K562 (cell line): ENCODE data around the gene HS3ST5. TPM values are rescaled to one million over a fixed set of nuclear protein-coding genes. Genes with fewer than 3 reads are reported as not detected.

Source experiments
- ATAC-seq: fragments of 200-7000 bp; cut with Tn5 transposase; 3 replicates; pipeline ENCODE4 v1.9.1; 2020; ENCODE audit warnings: moderate library complexity
- BruUV-seq: library from RNA; stranded (reverse); fragments of 400-500 nt; replicated peaks from 2 replicates; lab custom pipeline; 2021; lab: Mats Ljungman, UMichigan
- CTCF ChIA-PET: fragments of 300-600 bp; formaldehyde crosslinking; extraction: SDS; loops from one replicate; lab custom pipeline; 2021; ENCODE audit warnings: low intra/inter-chr PET ratio; lab: Yijun Ruan, JAX
- POLR2A ChIA-PET: fragments of 300-600, 350-650 bp; sonication (Branson Sonifier 250); formaldehyde crosslinking; extraction: SDS; loops from one replicate; lab custom pipeline; 2021; ENCODE audit warnings: antibody characterized with exemption, inconsistent platforms; lab: Yijun Ruan, JAX
- DNase-seq, 4 experiments: peaks; one replicate each; pipeline versions ENCODE4 v3.0.0 to v3.0.0-alpha.2; 2011 to 2018; ENCODE audit warnings: low spot score in 3 of 4, mixed read lengths in 3 of 4; ENCODE audit errors: extremely low read depth in 1 of 4
- FAIRE-seq: peaks from 2 replicates; lab custom pipeline; 2011; peaks lifted over from hg19 to GRCh38; lab: Jason Lieb, UNC
- H2AFZ ChIP-seq: 2 replicates; pipeline ENCODE4 v1.6.0; 2011; ENCODE audit warnings: low read depth, low read length, control low read depth, inconsistent platforms
- H3K27ac ChIP-seq: fragments of 200-600 bp; 3 replicates; pipeline ENCODE4 v1.8.0; 2011; ENCODE audit warnings: low read depth, mild to moderate bottlenecking, control low read depth, inconsistent platforms, low read length, moderate library complexity, mixed read lengths; ENCODE audit errors: extremely low read depth
- H3K27me3 ChIP-seq, 2 experiments: fragments of 300-600 bp in 1 of 2; 2 replicates in 1 of 2; 3 replicates in 1 of 2; pipeline versions ENCODE4 v1.6.0 to v1.8.0; 2011; ENCODE audit warnings: inconsistent platforms in 2 of 2, low read length in 2 of 2, mild to moderate bottlenecking in 1 of 2, mixed read lengths in 1 of 2, moderate library complexity in 1 of 2; ENCODE audit not compliant: control insufficient read depth in 2 of 2, insufficient read depth in 2 of 2
- H3K36me3 ChIP-seq: fragments of 300-600 bp; 3 replicates; pipeline ENCODE4 v1.8.0; 2011; ENCODE audit warnings: mild to moderate bottlenecking, low read length, inconsistent platforms; ENCODE audit not compliant: control insufficient read depth, insufficient read depth
- H3K4me1 ChIP-seq, 2 experiments: fragments of 200-600 bp in 1 of 2; replicated peaks in 1 of 2; 2 replicates in 1 of 2; 3 replicates in 1 of 2; pipeline versions ENCODE4 v1.5.1 to v1.8.0; 2011; ENCODE audit warnings: inconsistent platforms in 2 of 2, low read length in 2 of 2, mild to moderate bottlenecking in 1 of 2, mixed read lengths in 1 of 2, moderate library complexity in 1 of 2; ENCODE audit not compliant: control insufficient read depth in 2 of 2, insufficient read depth in 2 of 2
- H3K4me2 ChIP-seq: 2 replicates; pipeline ENCODE4 v1.6.1; 2011; ENCODE audit warnings: low read length, control low read depth, inconsistent platforms, mixed read lengths; ENCODE audit not compliant: insufficient read depth
- H3K4me3 ChIP-seq: fragments of 200-600 bp; sonication (generic), shearing (Covaris generic); 2 replicates; pipeline ENCODE4 v1.5.1; 2016; ENCODE audit warnings: control low read depth, inconsistent platforms
- H3K79me2 ChIP-seq: fragments of 200-600 bp; 3 replicates; pipeline ENCODE4 v1.8.0; 2011; ENCODE audit warnings: low read length, inconsistent platforms; ENCODE audit not compliant: control insufficient read depth, insufficient read depth
- H3K9ac ChIP-seq, 2 experiments: 2 replicates each; pipeline versions ENCODE4 v1.6.0 to v1.6.1; 2011; ENCODE audit warnings: low read depth in 2 of 2, low read length in 2 of 2, control low read depth in 1 of 2, inconsistent platforms in 1 of 2, mild to moderate bottlenecking in 1 of 2, mixed read lengths in 1 of 2; ENCODE audit not compliant: insufficient read depth in 1 of 2
- H3K9me1 ChIP-seq: one replicate; pipeline ENCODE4 v1.6.0; 2011; ENCODE audit warnings: inconsistent platforms, mild to moderate bottlenecking, low read length, moderate library complexity; ENCODE audit not compliant: control insufficient read depth, insufficient read depth
- H3K9me3 ChIP-seq: replicated peaks from 2 replicates; pipeline ENCODE4 v1.5.1; 2011; ENCODE audit warnings: low read depth, low read length, inconsistent platforms; ENCODE audit not compliant: control insufficient read depth, insufficient read depth
- H4K20me1 ChIP-seq: replicated peaks from 2 replicates; pipeline ENCODE4 v1.6.1; 2011; ENCODE audit warnings: low read length, inconsistent platforms, mixed read lengths; ENCODE audit not compliant: control insufficient read depth, insufficient read depth
- ASH1L ChIP-seq: fragments of 450-650 bp; IDR thresholded peaks from 2 replicates; pipeline ENCODE4 v1.6.1; 2018; ENCODE audit warnings: borderline replicate concordance, mild to moderate bottlenecking, low read depth; ENCODE audit not compliant: partially characterized antibody
- ATF3 ChIP-seq, 2 experiments: fragments of 450-650 bp in 1 of 2; sonication (generic) in 1 of 2; formaldehyde crosslinking in 1 of 2; IDR thresholded peaks in 1 of 2; conservative IDR thresholded peaks in 1 of 2; 2 replicates each; pipeline versions ENCODE4 v1.6.1 to v1.8.1; 2016 to 2023; ENCODE audit warnings: mild to moderate bottlenecking in 2 of 2, moderate library complexity in 2 of 2, inconsistent platforms in 1 of 2, missing genetic modification reagents in 1 of 2
- BHLHE40 ChIP-seq: IDR thresholded peaks from 2 replicates; pipeline ENCODE4 v1.6.1; 2011; ENCODE audit warnings: low read length, improper control_type of control experiment
- CBX3 ChIP-seq, 2 experiments: IDR thresholded peaks; 1 replicate in 1 of 2; 2 replicates in 1 of 2; pipeline ENCODE4 v1.6.1; 2012; ENCODE audit warnings: inconsistent platforms in 2 of 2, low read length in 2 of 2, borderline replicate concordance in 1 of 2, control low read depth in 1 of 2
- KDM2B ChIP-seq: fragments of 250-450 bp; sonication (Bioruptor Pico); IDR thresholded peaks from 2 replicates; pipeline ENCODE4 v1.8.0; 2021; ENCODE audit warnings: mild to moderate bottlenecking, moderate library complexity
- TCF7 ChIP-seq: sonication (generic); IDR thresholded peaks from 2 replicates; pipeline ENCODE4 v1.6.1; 2016; ENCODE audit warnings: antibody characterized with exemption, borderline replicate concordance
- ZBTB34 ChIP-seq: fragments of 250-450 bp; sonication (Bioruptor Pico); IDR thresholded peaks from 2 replicates; pipeline ENCODE4 v1.8.0; 2021; ENCODE audit warnings: mild to moderate bottlenecking, moderate library complexity
- ZNF175 ChIP-seq: fragments of 200-800 bp; sonication (Bioruptor generic); IDR thresholded peaks from 2 replicates; pipeline ENCODE4 v1.6.1; 2016; ENCODE audit warnings: low read depth, mild to moderate bottlenecking, missing genetic modification characterization, missing compliant biosample characterization
- ZNF644 ChIP-seq: fragments of 200-800 bp; sonication (Bioruptor generic); IDR thresholded peaks from 2 replicates; pipeline ENCODE4 v1.6.1; 2016; ENCODE audit warnings: low read depth, missing genetic modification characterization, missing compliant biosample characterization
- WGBS: fragments of 100-300 bp; shearing (Covaris generic); methylation state at CpG from one replicate; pipeline ENCODE4 v1.1.6; 2016; ENCODE audit warnings: low coverage, mixed read lengths; ENCODE audit not compliant: insufficient coverage; ENCODE audit errors: missing lambda C conversion rate; 5-methylcytosine and 5-hydroxymethylcytosine counted together
- in situ Hi-C: fragments of 300-500 bp; cut with MboI; formaldehyde crosslinking; loops from 4 replicates; pipeline ENCODE4 v1.15.0; 2018; ENCODE audit warnings: inconsistent platforms, mixed read lengths
- intact Hi-C: fragments of 100-400 bp; cut with micrococcal nuclease; formaldehyde crosslinking; loops from 2 replicates; pipeline ENCODE4 v1.14.2; 2022
- polyA plus RNA-seq, 8 experiments: library from polyadenylated mRNA; depleted of rRNA in 4 of 8; stranded (reverse) in 5 of 8; unstranded in 3 of 8; fragments of >200 nt; fragmentation: Nextera tagmentation in 2 of 8; fragmentation: Illumina TruSeq in 1 of 8; extraction: Ambion mirVana in 2 of 8; extraction: Trizol in 1 of 8; gene quantifications; 2 replicates each; pipeline versions ENCODE4 v1.2.1 to v1.2.3, GENCODE V29; 2011 to 2014; ENCODE audit warnings: inconsistent platforms in 1 of 8, missing spikeins in 1 of 8
- total RNA-seq, 7 experiments: library from RNA; depleted of rRNA in 6 of 7; stranded (reverse); fragments of >200 nt in 6 of 7; fragmentation: Illumina TruSeq in 2 of 7; extraction: Trizol in 2 of 7; gene quantifications; 2 replicates each; pipeline versions ENCODE4 v1.2.1 to v1.2.3, GENCODE V29; 2011 to 2021; ENCODE audit warnings: low replicate concordance in 1 of 7

HS3ST5 gene
- total and polyA plus RNA-seq, 9 of the 15 experiments (the other 6 are each of a cell fraction or from before 2014, with no cell fraction given), result not detected

GRCh38 chr6:114030767-114031166 lies 312.1 kb downstream of the HS3ST5 start:
- Histone ChIP-seq H3K4me2 (no peak overlapping the region), H3K27ac (no peak overlapping the region), H3K79me2 (no peaks in the 10 kb centered on the region), H3K4me1 (no peaks in the 10 kb centered on the region), H3K9me3 (no peaks in the 10 kb centered on the region), H4K20me1 (no peaks in the 10 kb centered on the region), H3K36me3 (no peaks in the 10 kb centered on the region), H2AFZ (no peak overlapping the region), H3K4me3 (no peak overlapping the region), H3K9ac (no peak overlapping the region)
- FAIRE-seq (peak; percentile 19), DNase-seq (no peak), ATAC-seq (no peak)
- no TSS peak for BruUV-seq
- WGBS, result 2% methylated on average over 6 of the region's 6 CpGs
- intact Hi-C loops (no loop called here), in situ Hi-C loops (no loop called here)
- ChIA-PET CTCF (no interaction called here), POLR2A (no interaction called here)
- TF ChIP-seq KDM2B (CRISPR knock-in tag) (no peak), TCF7 (no peak), ZNF175 (CRISPR knock-in tag) (no peak), BHLHE40 (no peak), ZBTB34 (CRISPR knock-in tag) (no peak), ASH1L (no peak), ZNF644 (tag) (no peak), ATF3 (IDR thresholded peaks at IDR 0.05) (no peak), ATF3 (CRISPR knock-in tag; conservative IDR thresholded peaks at IDR 0.05) (no peak), CBX3 (IDR thresholded peaks at IDR 0.05; ENCODE audit: borderline replicate concordance in 1 of 2, low read length in 2 of 2) (no peak)
- TF ChIP-seq, all 486 proteins: peak for 0
- Histone ChIP-seq H3K27me3 (no peaks in the 10 kb centered on the region), H3K9me1 (no peaks in the 10 kb centered on the region)
